Activated T-cell treated with anti-CD3 and anti-CD28 coated beads, Interleukin-2, amount 50 U/mL, for 24 hours (primary cell): Measurements from ENCODE around the gene MIA3.

Source experiments
- DNase-seq: peaks from one replicate; pipeline ENCODE4 v3.0.0-alpha.2; 2020
- H3K27ac Mint-ChIP-seq: 2 replicates; pipeline ENCODE4 v1.8.0; 2020; ENCODE audit warnings: mild to moderate bottlenecking, mixed read lengths
- H3K27me3 Mint-ChIP-seq: 2 replicates; pipeline ENCODE4 v1.8.0; 2020; ENCODE audit warnings: mixed read lengths
- H3K36me3 Mint-ChIP-seq: 2 replicates; pipeline ENCODE4 v1.8.0; 2020; ENCODE audit warnings: low read depth, mixed read lengths
- H3K4me1 Mint-ChIP-seq: 2 replicates; pipeline ENCODE4 v1.8.0; 2020; ENCODE audit warnings: low read depth, mixed read lengths
- H3K4me3 Mint-ChIP-seq: 2 replicates; pipeline ENCODE4 v1.8.0; 2020; ENCODE audit warnings: mild to moderate bottlenecking, moderate library complexity, mixed read lengths
- H3K9me3 Mint-ChIP-seq: 2 replicates; pipeline ENCODE4 v1.8.0; 2020; ENCODE audit warnings: mixed read lengths

Gene MIA3

GRCh38 chr1:222618001-222618879, at the start of gene MIA3:
Gene MIA3, plus strand, starts transcription at chr1:222618097. Its CDS starts 14 bp downstream, at chr1:222618111.
- peak within 1 kb of the TSS; percentile 84 for H3K4me3 Mint-ChIP-seq
- H3K27me3 Mint-ChIP-seq: peaks cover 21% of the 10 kb centered on the region
- H3K27ac Mint-ChIP-seq: peak within 1 kb of the TSS; percentile 90
- peaks cover 35% of the 10 kb centered on the region for H3K4me1 Mint-ChIP-seq
- H3K9me3 Mint-ChIP-seq: no peaks in the 10 kb centered on the region
- peaks cover 30% of the 10 kb centered on the region for H3K36me3 Mint-ChIP-seq
- peak; percentile 78 for DNase-seq

GRCh38 chr1:222570837-222571236, 47.1 kb upstream of the MIA3 start:
- no peak overlapping the region for H3K4me3 Mint-ChIP-seq
- no peak for DNase-seq
- H3K4me1 Mint-ChIP-seq: peaks cover 9% of the 10 kb centered on the region
- H3K27ac Mint-ChIP-seq: no peak overlapping the region
- peaks cover 5% of the 10 kb centered on the region for H3K9me3 Mint-ChIP-seq
- no peaks in the 10 kb centered on the region for H3K27me3 Mint-ChIP-seq
- peaks cover 95% of the 10 kb centered on the region for H3K36me3 Mint-ChIP-seq

GRCh38 chr1:222579316-222579715, 38.6 kb upstream of the MIA3 start:
- Mint-ChIP-seq H3K9me3 (no peaks in the 10 kb centered on the region), H3K27ac (no peak overlapping the region), H3K4me1 (peaks cover 21% of the 10 kb centered on the region), H3K27me3 (no peaks in the 10 kb centered on the region), H3K36me3 (peaks cover 96% of the 10 kb centered on the region), H3K4me3 (no peak overlapping the region)
- DNase-seq: no peak

- Mint-ChIP-seq H3K4me1 (peaks cover 39% of the 10 kb centered on the region), H3K9me3 (no peaks in the 10 kb centered on the region), H3K27ac (peak overlapping the region; percentile 67), H3K36me3 (peaks cover 93% of the 10 kb centered on the region), H3K4me3 (no peak overlapping the region), H3K27me3 (no peaks in the 10 kb centered on the region)
- no peak for DNase-seq
Measured at GRCh38 chr1:222582099-222582774, 35.7 kb upstream of the MIA3 start.

- no peaks in the 10 kb centered on the region for H3K27me3 Mint-ChIP-seq
- peaks cover 92% of the 10 kb centered on the region for H3K36me3 Mint-ChIP-seq
- H3K9me3 Mint-ChIP-seq: no peaks in the 10 kb centered on the region
- peaks cover 46% of the 10 kb centered on the region for H3K4me1 Mint-ChIP-seq
- no peak overlapping the region for H3K4me3 Mint-ChIP-seq
- no peak overlapping the region for H3K27ac Mint-ChIP-seq
- DNase-seq: no peak
Measured at GRCh38 chr1:222583079-222583478, 34.8 kb upstream of the MIA3 start.

GRCh38 chr1:222586842-222587241, 31.1 kb upstream of the MIA3 start:
- Mint-ChIP-seq H3K4me1 (peaks cover 66% of the 10 kb centered on the region), H3K36me3 (peaks cover 79% of the 10 kb centered on the region), H3K9me3 (no peaks in the 10 kb centered on the region), H3K27me3 (no peaks in the 10 kb centered on the region), H3K4me3 (peak overlapping the region; percentile 53), H3K27ac (peak overlapping the region; percentile 81)
- no peak for DNase-seq

GRCh38 chr1:222588135-222588534, 29.8 kb upstream of the MIA3 start:
- peaks cover 66% of the 10 kb centered on the region for H3K36me3 Mint-ChIP-seq
- H3K27me3 Mint-ChIP-seq: no peaks in the 10 kb centered on the region
- H3K27ac Mint-ChIP-seq: peak overlapping the region; percentile 81
- peaks cover 54% of the 10 kb centered on the region for H3K4me1 Mint-ChIP-seq
- DNase-seq: no peak
- peak overlapping the region; percentile 95 for H3K4me3 Mint-ChIP-seq
- H3K9me3 Mint-ChIP-seq: no peaks in the 10 kb centered on the region

GRCh38 chr1:222589462-222590302, 28.2 kb upstream of the MIA3 start, which contains the start of gene TAF1A:
Gene TAF1A, minus strand, starts transcription at chr1:222589933.
- peak within 1 kb of the TSS; percentile 95 for H3K4me3 Mint-ChIP-seq
- H3K27me3 Mint-ChIP-seq: no peaks in the 10 kb centered on the region
- DNase-seq: peak; percentile 84
- H3K36me3 Mint-ChIP-seq: peaks cover 51% of the 10 kb centered on the region
- H3K9me3 Mint-ChIP-seq: no peaks in the 10 kb centered on the region
- H3K27ac Mint-ChIP-seq: peak within 1 kb of the TSS; percentile 98
- H3K4me1 Mint-ChIP-seq: peaks cover 51% of the 10 kb centered on the region

GRCh38 chr1:222592171-222592570, 25.7 kb upstream of the MIA3 start:
- no peak overlapping the region for H3K27ac Mint-ChIP-seq
- H3K9me3 Mint-ChIP-seq: no peaks in the 10 kb centered on the region
- no peak for DNase-seq
- H3K4me1 Mint-ChIP-seq: peaks cover 31% of the 10 kb centered on the region
- H3K36me3 Mint-ChIP-seq: peaks cover 30% of the 10 kb centered on the region
- H3K27me3 Mint-ChIP-seq: no peaks in the 10 kb centered on the region
- no peak overlapping the region for H3K4me3 Mint-ChIP-seq

GRCh38 chr1:222594789-222595188, 23.1 kb upstream of the MIA3 start:
- Mint-ChIP-seq H3K4me3 (no peak overlapping the region), H3K27ac (no peak overlapping the region), H3K9me3 (no peaks in the 10 kb centered on the region), H3K27me3 (no peaks in the 10 kb centered on the region), H3K4me1 (peaks cover 10% of the 10 kb centered on the region), H3K36me3 (peaks cover 5% of the 10 kb centered on the region)
- DNase-seq: no peak

- no peak for DNase-seq
- H3K4me1 Mint-ChIP-seq: no peaks in the 10 kb centered on the region
- no peak overlapping the region for H3K27ac Mint-ChIP-seq
- no peaks in the 10 kb centered on the region for H3K36me3 Mint-ChIP-seq
- H3K27me3 Mint-ChIP-seq: no peaks in the 10 kb centered on the region
- no peaks in the 10 kb centered on the region for H3K9me3 Mint-ChIP-seq
- no peak overlapping the region for H3K4me3 Mint-ChIP-seq
Measured at GRCh38 chr1:222596696-222597095, 21.2 kb upstream of the MIA3 start.

GRCh38 chr1:222600281-222600680, 17.6 kb upstream of the MIA3 start:
- no peaks in the 10 kb centered on the region for H3K9me3 Mint-ChIP-seq
- no peak for DNase-seq
- H3K36me3 Mint-ChIP-seq: no peaks in the 10 kb centered on the region
- H3K27me3 Mint-ChIP-seq: no peaks in the 10 kb centered on the region
- H3K27ac Mint-ChIP-seq: no peak overlapping the region
- H3K4me1 Mint-ChIP-seq: no peaks in the 10 kb centered on the region
- H3K4me3 Mint-ChIP-seq: no peak overlapping the region

- Mint-ChIP-seq H3K4me3 (no peak overlapping the region), H3K27ac (no peak overlapping the region), H3K27me3 (no peaks in the 10 kb centered on the region), H3K9me3 (no peaks in the 10 kb centered on the region), H3K4me1 (no peaks in the 10 kb centered on the region), H3K36me3 (no peaks in the 10 kb centered on the region)
- no peak for DNase-seq
Measured at GRCh38 chr1:222601257-222601656, 16.6 kb upstream of the MIA3 start.

GRCh38 chr1:222606757-222607156, 11.1 kb upstream of the MIA3 start:
- H3K27me3 Mint-ChIP-seq: no peaks in the 10 kb centered on the region
- H3K9me3 Mint-ChIP-seq: peaks cover 3% of the 10 kb centered on the region
- no peak for DNase-seq
- no peak overlapping the region for H3K27ac Mint-ChIP-seq
- no peak overlapping the region for H3K4me3 Mint-ChIP-seq
- no peaks in the 10 kb centered on the region for H3K4me1 Mint-ChIP-seq
- H3K36me3 Mint-ChIP-seq: no peaks in the 10 kb centered on the region
